CD1c-positive myeloid dendritic cell (primary cell): Measurements from ENCODE around the gene TTC33.

ENCODE experiments used
- DNase-seq: peaks from one replicate; pipeline ENCODE4 v3.0.0-alpha.2; 2016; ENCODE audit errors: extremely low spot score

Gene TTC33

DNA sequence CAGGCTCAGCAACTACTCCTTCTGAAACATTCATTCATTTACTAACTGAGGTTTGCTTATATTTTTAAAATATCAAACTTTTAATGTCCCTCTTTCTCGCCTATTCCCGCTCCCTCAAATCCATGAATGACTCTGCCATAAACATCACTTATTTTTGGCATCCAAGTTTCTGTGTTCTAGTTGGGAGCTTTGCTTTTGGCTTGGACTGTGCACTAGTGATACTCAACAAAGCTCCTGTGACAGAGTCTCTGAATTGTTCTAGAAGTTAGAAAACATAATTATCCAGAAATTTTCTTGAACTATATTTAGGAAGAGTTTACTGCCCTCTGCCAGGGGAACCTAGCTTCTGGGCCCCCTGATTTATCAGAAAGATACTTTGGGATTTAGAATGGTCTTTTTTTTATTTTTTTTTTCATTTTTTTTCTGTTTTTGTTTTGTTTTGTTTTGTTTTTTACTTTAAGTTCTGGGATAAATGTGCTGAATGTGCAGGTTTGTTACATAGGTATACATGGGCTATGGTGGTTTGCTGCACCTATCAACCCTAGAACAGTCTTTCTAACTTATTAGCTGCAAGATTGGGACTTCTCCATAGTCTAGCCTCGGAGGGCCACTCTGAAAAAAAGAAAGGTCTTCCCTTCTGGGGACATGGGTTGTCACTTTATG, 140.7 kb downstream of the TTC33 start:
- DNase-seq = no peak

GRCh38 chr5:40614466-40614865, 141.3 kb downstream of the TTC33 start:
- no peak for DNase-seq

- DNase-seq = no peak
These were observed 148.6 kb downstream of the TTC33 start for GRCh38 chr5:40607202-40607601.

GRCh38 chr5:40606077-40606765, 149.5 kb downstream of the TTC33 start:
- no peak for DNase-seq

- DNase-seq = no peak
These were observed 150.3 kb downstream of the TTC33 start for GRCh38 chr5:40605295-40605958.

- DNase-seq = no peak
These were observed 152.4 kb downstream of the TTC33 start for GRCh38 chr5:40603378-40603777.

DNA sequence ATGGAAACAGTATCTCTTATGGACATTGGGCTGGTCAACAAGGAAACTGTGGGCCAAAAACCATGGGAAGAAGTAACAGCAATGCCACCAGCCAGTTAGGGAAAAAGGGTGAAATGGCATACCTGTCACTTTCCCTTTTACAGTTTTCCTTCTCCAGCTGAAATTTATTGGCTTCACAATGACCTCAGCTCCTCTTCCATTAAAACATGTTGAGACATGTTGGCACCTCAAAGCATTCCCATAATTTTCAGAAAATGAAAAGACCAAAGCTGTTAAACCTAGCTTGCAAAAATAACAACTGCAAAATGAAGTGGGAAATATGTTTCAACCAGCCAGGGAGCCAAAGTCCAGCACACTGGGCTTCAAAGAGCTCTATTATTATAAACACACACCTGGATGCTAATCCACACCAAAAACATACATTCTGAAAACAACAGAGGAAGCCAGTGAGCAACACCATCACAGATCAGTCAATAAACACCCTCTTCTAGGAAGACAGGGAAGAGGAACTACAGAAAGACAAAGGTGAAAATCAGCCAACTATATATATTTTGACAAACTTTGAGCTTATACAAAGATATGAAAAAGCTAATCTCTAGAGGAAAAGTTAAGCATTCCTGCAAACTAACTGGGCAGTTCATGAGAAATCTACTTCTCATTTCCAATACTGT, 154.4 kb downstream of the TTC33 start:
- DNase-seq = no peak

- DNase-seq = no peak
These were observed 155.4 kb downstream of the TTC33 start for GRCh38 chr5:40600383-40600782.

DNA sequence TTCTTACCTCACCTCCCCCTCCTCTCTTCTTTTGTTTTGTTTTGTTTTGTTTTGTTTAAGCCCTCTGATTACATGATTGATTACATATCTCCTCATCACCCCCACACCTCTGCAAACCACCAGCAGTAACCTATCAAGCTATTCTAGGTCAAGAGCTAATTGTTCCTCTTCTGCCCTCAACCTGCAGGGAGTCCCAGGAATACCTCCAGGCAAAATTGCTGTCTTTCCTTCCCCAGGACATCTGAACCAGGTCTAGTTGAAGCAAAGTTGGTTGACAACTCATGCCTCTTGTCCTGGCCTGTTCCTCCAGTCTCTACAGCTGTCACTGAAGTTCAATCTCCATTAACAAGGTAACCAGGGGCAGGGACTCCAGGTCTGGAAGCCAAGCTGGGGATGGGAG, 156.1 kb downstream of the TTC33 start:
- no peak for DNase-seq

- no peak for DNase-seq
These were observed 160.9 kb downstream of the TTC33 start for GRCh38 chr5:40594811-40595210.

- peak; percentile 64 for DNase-seq
These were observed 163.9 kb downstream of the TTC33 start for GRCh38 chr5:40591727-40592396.

DNA sequence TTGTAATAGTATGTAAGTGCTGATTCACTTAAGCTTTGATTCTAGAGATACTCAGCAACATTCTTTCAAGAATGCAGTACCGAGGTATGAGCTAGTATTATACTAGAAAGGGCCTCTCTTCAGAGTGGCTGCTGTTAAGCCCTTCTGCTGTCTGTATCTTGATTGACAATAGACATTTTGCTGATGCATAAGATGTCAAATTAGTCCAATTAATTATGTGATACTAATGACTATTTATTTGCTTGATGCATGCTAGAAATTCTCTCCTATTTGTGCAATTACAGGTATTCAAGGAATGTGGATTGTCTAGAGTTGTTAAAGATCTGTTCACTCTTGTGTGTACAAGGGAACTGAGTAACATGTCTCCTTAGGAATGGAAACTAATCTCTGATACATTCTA, 168.4 kb downstream of the TTC33 start:
- no peak for DNase-seq

DNA sequence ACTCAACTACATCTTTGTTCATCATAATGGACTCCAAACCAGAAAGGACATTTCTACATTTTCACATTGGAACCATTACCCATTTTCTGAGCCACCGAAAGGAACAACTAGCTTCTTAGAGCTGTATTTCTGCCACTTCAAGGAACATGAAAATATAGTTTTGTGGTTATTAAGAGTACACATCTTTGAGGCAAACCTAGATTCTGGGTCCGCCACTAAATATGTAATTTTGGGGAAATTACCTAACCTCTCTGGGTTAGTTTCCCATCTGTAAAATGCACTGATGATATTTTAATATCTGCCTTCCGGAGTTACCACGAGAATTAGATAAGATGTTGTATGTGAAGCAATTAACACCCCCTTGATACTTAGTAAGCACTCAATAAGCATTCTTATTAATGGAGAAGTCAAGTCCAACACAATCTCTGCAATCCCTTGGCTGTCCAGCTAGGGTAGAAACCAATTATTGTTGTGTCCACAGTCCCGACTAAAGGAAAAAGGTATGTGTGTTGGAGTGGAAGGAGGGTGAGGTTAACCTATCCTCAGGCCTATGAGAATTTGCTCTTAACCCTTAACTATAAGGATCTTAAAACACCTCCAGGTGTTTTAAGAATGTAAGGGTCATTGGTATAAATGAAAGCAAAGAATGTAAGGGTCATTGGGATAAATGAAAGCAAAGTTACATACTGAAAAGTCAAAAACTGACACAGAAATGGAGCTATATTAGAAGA, 170.1 kb downstream of the TTC33 start:
- DNase-seq = no peak

DNA sequence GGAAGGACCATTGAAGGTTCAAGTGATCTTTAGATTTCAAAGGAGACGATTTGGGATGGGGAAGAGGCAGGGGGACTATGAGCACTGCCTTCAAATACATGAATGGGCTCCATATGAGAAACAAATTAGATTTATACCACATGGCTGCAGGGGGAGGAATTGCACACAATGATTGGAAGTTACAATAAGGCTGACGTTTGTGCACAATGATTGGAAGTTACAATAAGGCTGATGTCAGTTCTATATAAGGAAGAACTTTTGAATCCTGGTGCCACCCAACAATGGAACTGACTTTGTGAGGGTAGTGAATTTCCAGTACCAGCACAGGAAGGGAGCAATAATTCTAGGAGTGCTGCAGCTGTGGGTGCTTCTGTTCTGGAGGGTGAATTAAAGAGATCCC, 171.7 kb downstream of the TTC33 start:
- no peak for DNase-seq

- peak; percentile 45 for DNase-seq
These were observed 177.0 kb downstream of the TTC33 start for GRCh38 chr5:40578501-40579451.

GRCh38 chr5:40577718-40578117, 178.0 kb downstream of the TTC33 start:
- no peak for DNase-seq

DNA sequence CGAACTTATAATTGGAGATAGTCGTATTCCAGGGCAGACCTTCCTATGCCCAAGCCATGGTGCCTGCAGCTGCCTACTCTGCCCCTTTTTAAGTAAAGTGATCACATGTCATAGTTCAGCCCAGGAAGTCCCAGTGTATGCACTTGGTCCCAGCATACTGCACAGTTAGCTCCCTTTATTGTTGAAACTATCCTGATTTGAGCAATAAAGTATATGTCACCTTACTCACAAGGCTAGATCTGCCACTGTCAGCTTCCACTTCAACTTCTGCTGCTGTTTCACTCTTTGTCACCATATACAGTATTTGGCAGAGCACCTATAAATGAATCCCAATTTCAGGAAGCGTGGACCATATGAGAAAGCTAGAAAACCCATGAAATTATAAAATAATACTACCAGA, 179.8 kb downstream of the TTC33 start:
- no peak for DNase-seq

DNA sequence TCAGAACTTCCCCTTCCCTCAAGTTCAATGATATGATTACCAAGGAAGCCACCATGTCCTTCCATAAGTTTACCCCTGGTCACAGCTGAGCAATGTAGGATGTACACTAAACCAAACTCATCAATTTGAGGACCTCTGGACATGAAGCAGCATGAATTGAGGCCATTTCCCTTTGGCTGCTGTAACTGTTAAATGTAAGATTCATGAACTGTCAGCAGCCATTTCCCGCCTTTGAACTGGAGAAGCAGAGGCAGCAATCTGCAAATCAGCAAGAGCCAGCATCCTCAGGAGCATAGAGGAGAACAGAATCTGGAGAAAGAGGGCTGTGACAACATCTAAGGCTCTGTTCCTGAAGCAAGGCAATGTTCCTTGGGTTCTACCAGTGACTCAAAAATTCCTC, 180.3 kb downstream of the TTC33 start:
- DNase-seq = no peak

DNA sequence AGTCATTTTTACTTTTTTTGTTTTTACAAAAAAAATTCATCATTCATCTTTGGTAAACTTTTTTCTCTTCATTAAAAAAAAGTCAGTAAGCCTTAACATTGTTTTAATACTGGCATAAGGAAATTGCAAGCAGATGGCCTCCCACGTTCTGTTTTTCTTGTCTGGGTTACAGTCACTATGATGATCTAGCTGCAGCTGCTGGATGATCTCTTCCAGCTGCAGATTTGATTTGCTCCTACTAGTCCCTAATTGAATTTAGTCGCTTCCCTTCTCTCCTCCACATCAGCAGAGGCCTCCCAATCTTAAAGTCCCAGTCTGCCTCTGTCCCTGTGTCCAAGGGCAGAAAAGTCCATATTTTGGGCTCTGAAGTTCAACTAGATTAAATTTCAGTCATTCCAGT, 182.8 kb downstream of the TTC33 start:
- DNase-seq = no peak

GRCh38 chr5:40572391-40572790, 183.4 kb downstream of the TTC33 start:
- no peak for DNase-seq
